WI38 (cell line): ENCODE measurements around the gene CNDP1.

Experiments used
- H3K4me3 ChIP-seq: 2 replicates; pipeline ENCODE4 v1.5.1; 2011; ENCODE audit warnings: low read depth, mild to moderate bottlenecking, control low read depth, low read length
- TF ChIP-seq, protein P1 (sequence below): IDR thresholded peaks from 2 replicates; pipeline ENCODE4 v1.5.1; 2012; ENCODE audit warnings: low read depth, mild to moderate bottlenecking, control low read depth, low read length

Gene CNDP1

DNA sequence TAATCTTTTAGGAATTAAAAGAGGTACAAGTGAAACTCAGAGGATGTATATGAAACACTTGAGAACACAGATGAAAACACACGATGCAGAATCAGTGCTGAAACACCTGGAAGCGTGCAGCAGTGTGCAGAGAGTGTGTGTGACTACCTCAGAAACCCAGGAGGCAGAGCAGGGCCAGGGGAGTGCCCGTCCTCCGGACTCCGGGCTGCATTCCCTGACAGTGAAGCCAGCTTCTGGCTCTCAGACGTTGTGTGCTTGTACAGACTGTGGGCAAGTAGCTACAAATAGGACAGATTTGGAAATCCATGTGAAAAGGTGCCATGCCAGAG is 98.0 kb downstream of the CNDP1 start:
- TF ChIP-seq, protein P1, sequence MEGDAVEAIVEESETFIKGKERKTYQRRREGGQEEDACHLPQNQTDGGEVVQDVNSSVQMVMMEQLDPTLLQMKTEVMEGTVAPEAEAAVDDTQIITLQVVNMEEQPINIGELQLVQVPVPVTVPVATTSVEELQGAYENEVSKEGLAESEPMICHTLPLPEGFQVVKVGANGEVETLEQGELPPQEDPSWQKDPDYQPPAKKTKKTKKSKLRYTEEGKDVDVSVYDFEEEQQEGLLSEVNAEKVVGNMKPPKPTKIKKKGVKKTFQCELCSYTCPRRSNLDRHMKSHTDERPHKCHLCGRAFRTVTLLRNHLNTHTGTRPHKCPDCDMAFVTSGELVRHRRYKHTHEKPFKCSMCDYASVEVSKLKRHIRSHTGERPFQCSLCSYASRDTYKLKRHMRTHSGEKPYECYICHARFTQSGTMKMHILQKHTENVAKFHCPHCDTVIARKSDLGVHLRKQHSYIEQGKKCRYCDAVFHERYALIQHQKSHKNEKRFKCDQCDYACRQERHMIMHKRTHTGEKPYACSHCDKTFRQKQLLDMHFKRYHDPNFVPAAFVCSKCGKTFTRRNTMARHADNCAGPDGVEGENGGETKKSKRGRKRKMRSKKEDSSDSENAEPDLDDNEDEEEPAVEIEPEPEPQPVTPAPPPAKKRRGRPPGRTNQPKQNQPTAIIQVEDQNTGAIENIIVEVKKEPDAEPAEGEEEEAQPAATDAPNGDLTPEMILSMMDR: no peak
- H3K4me3 ChIP-seq: no peak overlapping the region

DNA sequence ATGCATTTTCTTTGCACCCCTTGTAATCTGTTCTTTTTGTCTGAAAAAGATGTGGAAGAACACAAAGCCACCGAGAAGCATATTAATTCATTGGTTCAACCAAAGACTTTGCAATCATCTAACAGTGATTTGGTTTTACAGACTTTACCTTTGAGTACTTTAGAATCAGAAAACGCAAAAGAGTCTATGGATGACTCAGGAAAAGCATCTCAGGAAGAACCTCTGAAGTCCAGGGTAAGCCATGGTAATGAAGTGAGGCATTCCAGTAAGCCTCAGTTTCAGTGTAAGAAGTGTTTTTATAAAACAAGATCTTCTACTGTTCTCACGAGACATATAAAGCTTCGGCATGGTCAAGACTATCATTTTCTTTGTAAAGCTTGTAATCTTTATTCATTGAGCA is 98.6 kb downstream of the CNDP1 start:
- no peak overlapping the region for H3K4me3 ChIP-seq
- TF ChIP-seq, protein P1: no peak

DNA sequence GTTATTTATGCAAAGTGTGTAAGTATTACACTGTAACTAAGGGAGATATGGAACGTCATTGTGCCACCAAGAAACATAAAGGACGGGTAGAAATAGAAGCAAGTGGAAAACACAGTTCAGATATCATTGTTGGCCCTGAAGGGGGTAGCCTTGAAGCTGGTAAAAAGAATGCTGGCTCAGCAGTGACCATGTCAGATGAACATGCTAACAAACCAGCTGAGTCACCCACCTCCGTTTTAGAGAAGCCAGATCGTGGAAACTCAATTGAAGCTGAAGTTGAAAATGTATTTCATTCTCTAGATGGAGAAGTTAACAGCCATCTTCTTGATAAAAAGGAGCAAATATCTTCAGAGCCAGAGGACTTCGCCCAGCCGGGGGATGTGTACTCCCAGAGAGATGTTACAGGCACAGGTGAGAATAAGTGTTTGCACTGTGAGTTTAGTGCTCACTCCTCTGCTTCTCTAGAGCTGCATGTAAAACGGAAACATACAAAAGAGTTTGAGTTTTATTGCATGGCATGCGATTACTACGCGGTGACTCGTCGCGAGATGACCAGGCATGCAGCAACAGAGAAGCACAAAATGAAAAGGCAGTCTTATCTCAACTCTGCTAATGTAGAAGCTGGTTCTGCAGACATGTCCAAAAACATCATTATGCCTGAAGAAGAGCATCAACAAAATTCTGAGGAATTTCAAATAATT is 99.5 kb downstream of the CNDP1 start:
- H3K4me3 ChIP-seq: no peak overlapping the region
- TF ChIP-seq, protein P1: no peak

DNA sequence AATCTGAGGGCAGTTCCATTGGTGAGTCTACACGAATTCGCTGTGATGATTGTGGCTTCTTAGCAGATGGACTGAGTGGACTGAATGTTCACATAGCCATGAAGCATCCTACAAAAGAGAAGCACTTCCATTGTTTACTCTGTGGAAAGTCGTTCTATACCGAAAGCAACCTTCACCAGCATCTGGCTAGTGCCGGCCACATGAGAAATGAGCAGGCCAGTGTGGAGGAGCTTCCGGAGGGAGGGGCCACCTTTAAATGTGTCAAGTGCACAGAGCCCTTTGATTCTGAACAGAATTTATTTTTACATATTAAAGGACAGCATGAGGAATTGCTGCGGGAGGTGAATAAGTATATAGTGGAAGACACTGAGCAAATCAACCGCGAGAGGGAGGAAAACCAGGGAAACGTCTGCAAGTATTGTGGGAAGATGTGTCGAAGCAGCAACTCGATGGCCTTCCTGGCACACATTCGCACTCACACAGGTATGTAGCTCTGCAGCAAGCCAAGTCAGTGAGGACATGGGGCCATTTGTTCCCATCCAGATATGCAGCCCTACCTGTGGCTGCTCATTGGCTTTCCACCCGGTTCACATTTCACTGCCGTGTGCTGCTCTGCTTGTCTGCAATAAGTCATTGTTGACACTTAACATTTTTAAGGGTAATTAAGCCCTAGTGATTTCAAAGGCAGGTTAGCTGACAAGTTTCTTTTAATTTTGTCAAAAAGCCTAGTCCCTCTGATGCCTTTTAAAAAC is 101.1 kb downstream of the CNDP1 start:
- TF ChIP-seq, protein P1: no peak
- no peak overlapping the region for H3K4me3 ChIP-seq
